CD4-positive, alpha-beta T cell treated with Interleukin-12 subunit alpha and Interleukin-12 subunit beta, for 1 hour (primary cell): ENCODE results near the gene PPP1R9B.
A peak's percentile ranks its signal among the peaks of the same experiment; 100 is the strongest.

Experiments
- DNase-seq: peaks from one replicate; pipeline ENCODE4 v3.0.0-alpha.2; 2020

The PPP1R9B gene

DNA sequence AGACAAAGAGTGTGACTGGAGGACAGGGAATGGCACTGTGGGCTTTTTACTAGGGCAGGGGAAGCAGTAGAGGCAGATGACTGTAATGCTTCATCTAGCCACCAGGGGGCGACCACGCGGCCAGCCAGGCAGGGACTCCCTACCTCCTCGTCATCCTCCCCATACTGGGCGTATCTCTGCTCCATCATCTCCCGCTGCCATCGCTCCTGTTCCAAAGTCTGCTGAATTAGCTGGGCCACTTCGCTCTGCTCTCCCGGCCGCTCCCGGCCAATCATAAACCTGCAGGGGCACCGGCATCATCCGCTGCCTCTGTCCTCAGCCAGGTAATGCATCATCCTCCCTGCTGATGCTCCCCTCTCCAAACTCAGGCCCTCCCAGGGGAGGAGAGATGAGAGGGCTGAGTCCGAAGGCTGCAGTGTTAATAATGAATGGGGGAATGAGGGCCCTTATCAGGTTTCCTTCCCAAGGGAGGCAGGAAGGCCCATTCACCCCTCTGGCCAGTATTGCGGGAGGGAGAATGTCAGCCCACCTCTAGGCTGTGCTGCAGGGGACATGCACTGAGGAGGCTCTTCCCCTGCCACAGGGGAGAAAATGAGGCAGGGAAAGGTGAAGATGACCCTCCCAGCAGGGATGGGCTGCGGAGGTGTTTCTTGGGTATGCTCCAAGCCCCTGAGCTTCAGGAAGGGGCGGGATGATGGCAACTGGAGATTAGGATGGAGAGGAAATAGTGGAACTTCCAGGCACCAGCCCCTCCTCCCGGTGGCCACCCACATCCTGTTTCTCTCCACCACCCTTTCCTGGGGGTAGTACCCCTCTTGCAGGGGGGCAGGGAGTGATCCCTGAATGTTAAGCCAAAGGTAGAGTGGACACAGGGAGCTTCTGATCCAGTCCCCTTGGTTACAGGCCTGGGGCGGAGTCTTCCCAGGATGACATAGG, 10.3 kb downstream of the PPP1R9B start:
- DNase-seq, result peak; percentile 85

DNA sequence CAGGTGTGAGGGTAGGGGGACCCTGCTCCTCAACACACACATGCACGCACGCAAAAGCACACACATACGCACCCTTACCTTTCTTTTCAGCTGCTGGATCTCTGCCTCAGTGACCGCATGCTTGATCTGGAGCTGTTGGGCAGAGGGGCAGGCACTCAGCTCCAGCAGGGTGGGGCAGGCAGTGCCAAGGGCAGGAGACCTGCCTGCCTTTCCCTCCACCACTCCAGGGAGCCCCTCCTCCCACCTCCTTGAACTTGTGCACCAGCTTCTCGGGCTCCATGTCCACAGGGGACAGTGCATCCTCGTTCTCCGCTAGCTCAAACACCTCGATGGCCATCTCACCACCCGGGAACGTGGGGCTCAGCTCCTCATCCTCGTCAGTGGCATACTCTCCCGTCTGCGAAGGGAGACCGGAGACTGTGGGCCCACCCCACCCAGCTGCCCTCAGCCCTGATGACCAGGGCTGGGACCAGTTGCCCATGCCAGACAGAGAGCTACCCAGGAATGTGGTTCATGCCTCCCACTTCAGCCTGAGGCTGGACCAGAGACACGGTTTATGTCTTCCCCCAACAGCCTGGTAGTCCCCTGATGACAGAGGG, 11.2 kb downstream of the PPP1R9B start:
- no peak for DNase-seq

DNA sequence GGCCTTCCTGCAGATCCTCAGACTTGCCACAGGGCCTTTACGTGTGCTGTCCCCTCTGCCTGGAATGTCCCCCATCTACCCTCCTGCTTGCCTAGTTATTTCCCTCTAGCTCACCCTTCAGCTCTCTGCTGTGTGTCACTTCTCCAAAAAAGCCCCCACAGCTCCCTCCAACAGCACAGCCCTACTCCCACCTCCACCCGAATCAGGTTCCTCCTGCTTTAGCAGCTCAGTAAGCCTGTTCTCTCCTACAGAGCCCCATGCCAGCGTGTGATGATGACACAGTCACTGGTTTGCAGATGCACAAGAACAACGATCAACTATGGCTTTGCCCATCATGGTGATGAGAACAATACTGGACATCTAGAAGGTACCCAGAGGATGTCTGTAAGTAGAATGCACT, 13.4 kb downstream of the PPP1R9B start:
- DNase-seq, result no peak

DNA sequence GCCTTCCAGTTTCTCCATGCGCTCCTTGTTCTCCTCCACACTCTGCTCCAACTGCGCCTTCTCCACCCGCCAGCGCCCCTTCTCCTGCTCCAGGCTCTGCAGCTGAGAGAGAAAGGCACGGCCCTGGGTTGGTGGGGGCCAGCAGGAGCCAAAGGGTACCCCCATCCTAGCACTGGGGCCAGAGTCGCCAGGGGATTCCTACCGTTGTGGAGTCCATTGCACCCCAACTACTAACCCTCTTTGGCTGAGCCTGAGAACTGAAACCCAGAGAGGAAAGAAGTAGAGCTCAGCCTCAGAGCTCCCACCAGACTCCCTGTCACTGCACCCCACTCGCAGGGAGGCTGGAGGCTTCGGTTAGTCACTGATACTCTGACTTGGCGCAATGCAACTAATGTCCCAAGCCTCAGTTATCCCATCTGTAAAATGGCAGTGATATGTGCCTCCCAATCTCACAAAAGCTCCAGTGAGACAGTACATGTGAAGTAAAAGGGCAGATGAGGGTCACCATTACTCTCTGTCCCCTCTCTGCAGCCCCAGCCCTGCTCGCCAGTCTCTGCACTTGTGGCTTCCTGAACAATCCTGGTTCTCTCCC, 14.3 kb downstream of the PPP1R9B start:
- no peak for DNase-seq

DNA sequence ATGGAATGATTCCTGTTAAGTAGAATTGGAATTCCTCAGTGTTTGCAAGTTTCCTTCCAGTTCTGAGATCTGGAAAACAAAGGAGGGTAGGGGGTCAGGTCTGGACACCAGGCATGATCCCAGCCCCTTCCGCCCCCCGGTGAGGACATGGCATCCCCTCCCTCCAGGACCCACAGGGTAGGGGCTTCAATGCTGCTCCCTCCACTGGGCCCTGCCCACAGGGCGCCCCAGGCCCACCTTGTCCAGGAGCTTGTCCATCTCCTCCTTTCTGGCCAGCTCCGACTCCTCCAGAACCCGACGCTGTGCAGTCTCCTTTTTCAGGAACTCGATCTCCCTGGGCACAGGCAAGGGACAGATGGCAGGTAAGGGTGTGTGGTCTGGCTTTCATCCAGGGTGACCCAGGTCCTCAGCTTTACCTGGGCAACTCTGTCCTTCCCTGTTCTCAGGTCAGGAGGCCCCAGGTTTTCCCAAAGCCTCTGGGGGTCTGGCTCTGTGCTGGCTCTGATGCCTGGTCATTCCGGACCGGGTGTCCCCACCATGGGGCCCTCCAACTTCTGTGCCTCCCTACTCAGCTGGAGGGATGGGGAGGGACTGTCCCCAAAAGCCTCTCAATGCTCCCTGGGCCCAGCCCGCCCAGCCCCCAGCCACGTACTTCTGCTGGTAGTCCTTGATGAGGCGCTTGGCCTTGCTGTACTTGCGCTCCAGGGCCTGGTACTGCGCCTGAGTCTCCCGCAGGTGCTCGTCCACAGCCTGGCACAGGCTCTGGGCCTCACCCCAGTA, 15.0 kb downstream of the PPP1R9B start:
- no peak for DNase-seq

DNA sequence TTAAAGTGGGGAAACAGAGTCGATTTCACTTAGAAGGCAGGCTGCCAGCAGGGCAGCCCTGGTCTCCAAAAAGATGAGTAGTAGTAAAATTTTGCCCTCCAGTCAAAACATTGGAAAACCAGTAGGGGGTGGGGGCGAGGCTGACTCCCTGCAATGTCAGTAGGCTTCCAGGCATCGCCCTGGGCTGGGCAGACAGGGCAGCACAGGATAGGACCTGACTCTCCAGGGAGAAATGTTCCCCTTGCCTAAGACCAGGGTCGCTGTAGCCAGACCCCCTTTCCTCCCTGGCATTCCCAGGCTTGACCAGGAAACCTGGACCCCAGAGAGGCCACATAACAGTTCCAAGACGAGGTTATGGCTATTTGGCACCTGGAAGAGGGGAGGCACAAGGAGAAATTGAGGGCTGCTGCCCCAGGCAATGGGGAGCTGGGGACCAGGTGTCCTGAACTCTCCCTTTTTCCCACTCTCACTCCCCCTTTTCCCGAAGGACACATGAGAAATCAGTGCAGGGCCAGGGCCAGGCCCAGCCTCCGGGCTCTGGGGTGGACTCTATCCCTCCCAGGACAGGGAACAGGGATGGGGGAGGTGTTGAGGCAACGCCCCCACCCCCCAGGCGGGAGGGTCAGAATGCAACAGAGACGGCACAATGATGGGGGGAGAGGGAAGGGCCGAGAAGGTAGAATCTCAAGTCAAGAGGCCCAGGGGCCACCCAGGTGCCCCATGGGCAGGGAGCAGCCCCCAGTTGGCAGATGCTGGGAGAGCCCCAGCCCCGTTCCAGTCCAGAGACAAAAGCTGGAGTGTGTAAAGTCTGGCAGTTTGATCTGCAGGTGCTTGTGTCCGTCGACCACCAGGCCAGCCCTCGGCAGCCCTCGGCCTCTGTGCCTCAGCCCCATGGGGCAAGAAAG, 16.0 kb downstream of the PPP1R9B start:
- no peak for DNase-seq

DNA sequence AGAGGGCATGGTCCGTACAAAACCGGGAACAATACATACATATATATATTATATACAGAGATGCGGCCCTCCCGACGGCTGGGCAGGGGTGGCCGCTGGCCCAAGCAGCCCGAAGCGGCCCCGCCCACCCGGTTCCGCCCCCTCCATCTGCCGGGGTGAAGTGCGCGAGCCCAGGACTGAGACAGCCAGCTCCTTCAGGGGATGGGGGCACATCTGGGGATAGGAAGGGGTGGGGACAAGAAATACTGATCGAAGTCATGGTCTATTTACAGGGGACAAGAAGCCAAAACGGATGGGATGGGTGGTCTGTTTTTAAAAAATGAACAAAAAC, 16.7 kb downstream of the PPP1R9B start:
- DNase-seq, result no peak

DNA sequence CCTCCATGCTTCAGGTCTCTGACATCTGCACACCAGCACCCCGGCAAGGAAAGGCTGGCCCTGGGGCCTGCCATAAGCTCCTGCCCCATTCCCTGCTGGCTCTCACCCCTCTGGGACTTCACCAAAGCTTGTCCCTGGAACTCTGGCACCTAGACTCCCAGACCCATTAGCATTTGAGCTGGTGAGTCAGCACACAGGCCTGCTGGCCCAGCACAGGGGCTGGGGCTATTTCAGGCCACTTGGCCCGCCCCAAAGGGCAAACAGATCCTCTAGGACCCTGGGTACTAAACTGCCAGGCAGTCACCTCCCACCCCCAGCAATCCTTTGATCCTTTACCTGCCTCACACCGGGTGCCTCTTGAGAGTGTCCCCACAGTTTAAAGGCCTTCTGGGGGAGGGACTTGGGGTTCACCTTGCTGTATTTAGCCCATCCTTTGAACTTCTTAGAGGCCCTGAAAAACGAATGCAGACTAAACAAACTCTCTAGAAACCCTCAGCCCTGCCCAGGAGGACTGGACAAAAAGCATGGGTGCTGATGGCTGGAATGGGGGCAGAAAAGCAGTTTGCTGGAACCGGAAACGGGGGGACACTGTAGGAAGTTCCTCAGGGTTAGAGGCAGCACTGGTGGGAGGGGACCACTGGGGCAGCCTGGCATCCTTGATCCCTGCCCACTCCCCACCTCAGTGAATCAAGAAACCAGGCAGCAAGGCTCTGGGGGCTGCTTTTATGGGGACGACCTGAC, 17.3 kb downstream of the PPP1R9B start:
- no peak for DNase-seq

DNA sequence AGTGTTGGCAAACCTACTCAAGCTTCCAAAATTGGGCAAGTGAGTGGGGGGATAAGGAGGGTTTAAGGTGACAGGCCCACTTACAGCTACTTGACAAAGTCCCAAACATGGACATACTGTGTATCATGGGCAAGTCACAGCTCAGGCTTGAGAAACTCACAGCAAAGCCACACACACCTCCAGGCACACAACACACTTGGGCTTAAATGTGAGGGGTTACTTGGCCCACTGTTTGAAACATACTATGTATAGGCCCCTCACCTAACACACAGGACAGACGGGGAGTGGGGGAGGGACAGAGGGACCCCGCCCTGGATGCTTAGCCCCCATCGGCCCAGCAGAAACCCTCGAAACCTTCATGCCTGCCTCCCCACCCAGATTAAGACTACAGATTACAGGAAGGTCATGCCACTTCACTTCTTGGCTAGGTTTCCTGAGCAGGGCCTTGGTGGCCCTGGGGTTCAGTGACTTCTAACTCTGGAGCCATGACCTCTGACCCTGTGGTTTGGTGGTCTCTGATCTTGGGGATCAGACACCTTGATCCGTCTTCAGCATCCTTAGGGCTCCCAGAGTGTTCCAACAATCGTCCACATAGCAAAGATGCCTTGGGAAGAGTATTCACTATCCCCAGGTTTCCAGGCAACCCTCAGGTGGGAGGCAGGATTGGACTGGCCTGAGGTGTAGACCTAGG, 18.2 kb downstream of the PPP1R9B start:
- DNase-seq, result no peak

DNA sequence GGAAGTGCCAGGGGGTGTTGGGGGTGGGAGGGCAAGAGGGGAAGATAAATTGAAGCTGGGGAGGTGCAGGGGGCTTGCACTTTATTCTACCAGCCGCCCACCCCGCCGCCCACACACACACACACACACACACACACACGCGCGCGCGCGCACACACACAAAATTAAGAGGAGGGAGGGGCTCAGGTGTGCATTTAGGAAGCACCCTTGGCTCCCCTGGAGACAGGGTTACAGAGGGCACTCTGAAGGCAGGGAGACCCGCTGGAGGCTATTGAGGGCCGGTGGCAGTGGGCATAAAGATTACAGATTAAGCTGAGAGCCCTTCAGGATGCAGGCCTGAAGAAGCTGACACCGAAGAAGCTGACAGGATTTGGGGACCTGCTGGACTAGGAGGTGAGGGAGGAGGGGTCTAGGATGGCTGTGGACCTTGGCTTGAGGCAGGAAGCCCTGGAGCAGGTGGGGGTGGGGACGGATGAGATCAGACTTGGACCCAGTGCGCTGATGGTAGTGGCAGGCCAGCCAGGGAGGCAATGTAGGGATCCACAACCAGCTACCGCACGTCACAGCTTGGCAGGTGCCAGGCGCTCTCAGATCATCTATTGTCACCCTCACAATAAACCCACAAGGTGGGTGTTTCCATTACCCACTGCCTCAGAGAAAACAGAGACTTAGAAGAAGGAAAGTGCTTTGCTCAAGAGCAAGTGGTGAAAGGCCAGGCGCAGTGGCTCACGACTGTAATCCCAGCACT, 19.7 kb downstream of the PPP1R9B start:
- DNase-seq, result no peak

DNA sequence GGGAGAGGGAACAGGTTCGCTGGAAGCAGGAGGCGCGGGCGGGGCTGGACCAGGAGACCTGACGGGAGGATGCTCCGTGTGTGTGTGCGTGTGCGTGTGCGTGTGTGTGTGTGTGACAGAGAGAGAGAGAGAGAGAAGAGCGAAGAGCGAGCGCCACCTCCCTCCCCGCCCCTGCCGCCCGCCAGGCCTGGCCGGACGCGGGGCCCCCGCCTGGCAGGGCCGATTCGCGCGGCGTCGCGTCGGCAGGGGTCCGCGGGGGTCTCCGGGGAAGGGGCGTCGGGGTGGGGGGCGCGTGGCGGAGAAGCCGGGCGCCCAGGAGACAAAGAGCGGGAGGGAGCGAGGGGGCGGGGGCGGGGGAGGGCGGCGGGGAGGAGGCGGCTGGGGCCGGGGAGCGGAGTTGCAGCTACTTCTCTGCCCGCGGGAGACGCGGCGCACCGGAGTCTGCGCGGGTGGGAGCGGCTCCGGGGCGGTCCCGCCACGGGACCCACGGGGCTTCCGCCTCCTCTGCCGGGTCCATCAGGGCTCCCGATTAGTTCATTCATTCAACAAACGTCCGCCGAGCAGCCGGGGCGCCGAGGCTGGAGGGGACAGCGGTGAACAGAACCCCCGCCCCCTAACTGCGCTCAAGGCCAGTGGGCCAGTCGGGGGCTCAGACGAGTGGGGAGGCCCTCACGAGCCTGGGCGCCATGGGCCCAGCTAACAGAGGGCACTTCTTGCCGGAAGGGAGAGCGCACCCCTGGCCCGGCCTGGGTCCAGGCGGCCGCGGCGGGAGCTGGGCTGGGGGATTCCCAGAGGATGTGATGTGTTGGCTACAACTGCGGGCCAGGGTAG, 20.5 kb downstream of the PPP1R9B start, which contains the start of gene SAMD14:
SAMD14 (minus strand) TSS at position 433 of the 831 bp plus-strand sequence. CDS start 5,201 bp downstream, outside the sequence.
- peak; percentile 67 for DNase-seq

DNA sequence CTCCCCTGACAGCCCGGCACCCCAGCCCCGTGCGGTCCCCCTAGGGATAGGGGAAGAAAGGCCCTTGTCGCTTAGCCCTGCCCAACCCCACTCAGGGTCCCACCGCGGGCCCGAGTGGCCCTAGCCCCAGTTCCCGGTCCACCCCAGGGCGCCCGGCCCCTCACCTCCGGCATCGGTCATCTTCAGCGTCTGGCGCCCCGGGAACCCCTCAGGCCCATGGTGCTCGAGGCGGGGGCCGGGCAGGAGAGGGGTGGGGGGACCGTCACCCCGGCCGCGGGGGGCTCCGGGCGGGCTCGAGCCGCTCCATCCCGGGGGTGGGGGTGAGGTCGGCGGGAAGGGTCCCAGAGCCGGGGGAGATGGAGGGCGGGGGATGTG, 21.1 kb downstream of the PPP1R9B start:
- DNase-seq, result no peak

DNA sequence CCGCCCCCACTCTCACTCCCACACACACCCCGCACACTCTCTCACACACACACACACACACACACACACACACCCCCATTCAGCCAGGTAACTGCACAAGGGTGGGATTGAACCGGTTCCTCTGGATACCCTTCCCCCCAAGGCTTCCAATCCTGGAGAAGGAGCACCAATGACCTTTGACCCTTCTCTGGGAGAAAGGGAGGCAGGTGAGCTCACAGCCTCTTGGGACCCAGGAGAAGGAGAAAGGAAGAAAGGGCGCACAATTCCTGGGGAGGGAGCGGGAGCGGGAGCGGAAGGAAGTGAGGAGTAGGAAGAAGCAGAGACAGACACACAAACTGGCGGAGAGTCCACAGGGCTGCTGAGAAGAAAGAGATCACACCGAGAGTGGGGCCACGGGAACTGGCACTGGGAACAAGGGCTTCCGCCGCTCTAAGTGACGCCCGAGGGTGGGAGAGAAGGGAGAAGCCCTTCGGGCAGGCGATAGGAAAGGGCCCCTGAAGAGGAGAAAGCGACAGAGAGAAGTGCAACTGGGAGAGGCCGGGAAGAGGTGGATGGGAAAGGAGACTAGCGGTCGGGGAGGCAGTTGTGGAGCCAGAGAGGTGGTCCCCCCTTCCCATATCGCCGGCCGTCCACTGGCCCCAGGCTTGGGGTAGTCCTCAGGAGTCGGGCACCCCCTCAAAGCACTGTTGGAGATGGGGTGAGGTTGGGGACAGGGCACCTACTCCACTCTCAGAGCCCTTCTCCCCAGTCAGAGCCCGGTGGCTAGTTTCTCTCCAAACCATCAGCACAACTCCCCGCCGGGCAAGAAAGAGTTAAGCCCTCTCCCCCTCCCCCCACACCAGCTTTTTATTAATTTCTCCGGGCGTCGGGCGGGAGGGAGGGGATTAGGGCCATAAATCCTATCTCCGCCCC, 21.8 kb downstream of the PPP1R9B start:
- DNase-seq, result no peak

DNA sequence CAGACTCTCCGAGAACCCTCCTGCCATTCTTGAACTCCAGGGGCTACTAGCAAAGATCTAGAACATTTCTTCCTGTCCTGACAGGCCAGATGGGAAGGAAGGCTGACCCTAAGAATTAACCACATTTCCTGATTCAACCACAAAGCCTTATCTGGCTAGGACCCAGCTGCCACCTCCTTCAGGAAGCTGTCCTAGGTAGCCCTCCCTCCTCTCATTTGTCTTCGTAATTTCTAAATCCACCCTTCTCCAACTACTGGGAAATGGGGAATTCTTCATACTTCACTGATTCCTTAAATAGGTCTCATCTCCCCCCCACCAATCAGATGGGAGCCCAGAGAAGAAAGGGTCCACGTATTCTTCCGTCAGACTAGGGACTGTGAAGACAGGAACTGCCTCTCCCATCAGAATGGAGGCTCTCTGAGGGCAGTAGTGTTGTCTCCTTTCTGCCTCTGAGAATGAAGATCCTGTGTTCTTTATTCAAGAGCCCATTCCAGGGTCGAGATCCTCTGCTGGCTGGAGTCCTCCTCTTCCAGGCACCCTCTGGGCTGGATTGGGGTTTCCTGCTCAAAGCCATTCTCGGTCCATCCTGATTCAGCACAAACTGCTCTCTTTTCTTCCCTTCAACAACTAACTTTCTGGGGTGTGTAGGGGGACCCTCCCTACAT, 22.6 kb downstream of the PPP1R9B start:
- DNase-seq, result no peak

DNA sequence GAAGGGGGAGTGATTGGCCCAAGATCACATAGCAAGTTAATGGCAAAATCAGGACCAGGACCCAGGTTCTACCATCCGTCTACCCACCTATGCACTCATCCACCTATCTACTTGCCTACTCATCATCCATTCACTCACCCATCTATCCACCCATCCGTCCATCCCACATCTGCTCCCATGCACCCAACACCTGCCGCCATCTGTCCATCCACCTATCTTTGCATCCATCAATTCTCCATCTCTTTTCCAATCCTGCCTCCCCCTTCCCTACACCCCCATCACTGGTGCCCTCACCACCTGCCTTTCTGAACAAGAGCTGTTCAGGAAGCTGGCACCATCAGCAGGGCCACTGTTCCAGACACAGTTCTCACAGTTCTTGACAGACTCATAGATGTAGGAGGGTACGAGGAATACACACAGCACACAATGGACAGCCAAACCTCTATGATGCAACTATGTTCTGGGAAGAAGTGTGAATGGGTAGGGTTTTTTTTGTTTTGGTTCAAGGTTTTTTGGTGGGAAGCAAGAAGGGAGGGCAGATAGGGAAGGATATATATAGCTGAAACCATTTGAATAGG, 25.0 kb downstream of the PPP1R9B start:
- DNase-seq, result no peak

DNA sequence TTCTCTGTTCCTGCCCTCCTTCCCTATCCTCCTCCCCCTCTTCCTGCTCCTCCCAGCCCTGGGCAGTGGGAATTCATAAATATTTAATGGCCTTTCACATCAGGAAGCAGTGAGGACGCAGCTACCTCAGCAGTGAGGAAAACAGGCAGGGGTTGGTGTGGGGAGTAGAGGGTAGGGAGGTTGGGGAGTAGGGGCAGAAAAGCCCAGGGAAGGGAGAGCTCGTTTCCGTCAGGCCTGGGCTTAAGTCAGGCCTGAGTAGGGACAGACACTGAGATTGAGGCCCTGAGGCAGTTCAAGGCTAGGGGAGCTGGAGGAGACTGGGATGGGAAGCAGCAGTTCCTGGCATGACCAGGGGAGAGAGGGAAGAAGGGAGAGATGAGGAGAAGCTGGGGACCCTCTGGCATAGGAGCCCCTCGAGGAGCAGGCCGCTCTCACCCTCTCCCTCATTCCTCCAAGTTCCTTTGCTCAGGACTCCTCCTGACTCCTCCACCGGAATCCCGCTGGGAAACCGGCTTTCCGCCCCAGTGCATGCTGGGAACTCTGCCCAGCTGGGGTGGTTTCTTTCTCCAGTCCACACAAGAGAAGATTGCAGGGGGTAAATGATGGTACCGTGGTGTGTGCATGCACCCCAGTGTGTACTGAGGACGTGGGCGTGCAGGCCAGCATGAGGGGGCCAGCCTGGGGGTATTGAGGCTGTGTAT, 26.7 kb downstream of the PPP1R9B start:
- no peak for DNase-seq
